Stimulated activated CD4-positive, alpha-beta T cell treated with anti-CD3 and anti-CD28 coated beads, Interleukin-2, amount 100 ng/mL, for 24 hours (primary cell): ENCODE data around the gene ENTR1.

ENCODE experiments used
- DNase-seq, 2 donors: peaks; one replicate each; pipeline ENCODE4 v3.0.0-alpha.2; 2020

The ENTR1 gene

DNA sequence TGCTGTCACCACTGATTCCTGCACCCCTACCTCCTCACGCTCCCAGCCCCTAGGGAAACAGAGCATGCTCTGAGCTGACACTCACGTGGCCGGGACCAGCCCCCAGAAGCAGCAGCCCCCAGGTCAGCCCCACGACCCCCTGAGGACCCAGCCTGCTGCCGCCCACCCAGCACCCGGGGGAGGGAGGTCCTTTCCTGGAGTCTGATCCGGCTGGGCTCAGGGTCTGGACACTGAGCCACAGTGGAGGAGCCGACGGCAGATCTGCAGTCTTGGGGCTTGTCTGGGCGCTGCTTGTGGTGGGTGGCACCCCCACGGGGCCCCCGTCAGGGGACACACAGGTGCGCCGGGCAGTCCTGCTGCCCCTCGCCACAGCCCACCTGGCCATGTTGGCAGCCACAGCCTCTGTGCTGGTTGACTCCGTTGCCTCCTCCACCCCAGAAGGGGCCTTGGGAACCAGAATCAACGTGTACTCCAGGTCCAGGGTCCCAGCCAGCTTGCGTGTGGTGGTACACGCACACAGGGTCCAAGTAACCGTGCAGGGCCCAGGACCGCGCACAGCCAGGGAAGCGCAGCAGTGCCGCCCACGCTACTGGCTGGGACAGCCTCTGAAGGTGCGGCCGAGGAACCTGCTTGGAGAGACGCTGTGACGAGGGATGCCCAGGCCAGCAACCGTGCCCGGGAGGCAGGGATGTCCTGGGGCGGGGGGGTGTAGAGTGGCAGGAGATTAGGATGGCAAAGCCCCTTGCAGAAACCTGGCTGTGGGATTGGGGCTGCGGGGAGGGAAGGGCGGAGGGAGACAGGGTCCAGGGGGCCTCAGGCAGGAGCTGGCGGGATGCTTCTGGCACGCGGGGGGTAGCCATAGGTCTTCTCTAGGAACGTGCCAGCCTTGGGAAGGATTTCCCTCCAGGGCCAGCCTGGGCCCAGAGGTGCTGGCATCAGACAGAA is 50.4 kb downstream of the ENTR1 start:
- DNase-seq: no peak

DNA sequence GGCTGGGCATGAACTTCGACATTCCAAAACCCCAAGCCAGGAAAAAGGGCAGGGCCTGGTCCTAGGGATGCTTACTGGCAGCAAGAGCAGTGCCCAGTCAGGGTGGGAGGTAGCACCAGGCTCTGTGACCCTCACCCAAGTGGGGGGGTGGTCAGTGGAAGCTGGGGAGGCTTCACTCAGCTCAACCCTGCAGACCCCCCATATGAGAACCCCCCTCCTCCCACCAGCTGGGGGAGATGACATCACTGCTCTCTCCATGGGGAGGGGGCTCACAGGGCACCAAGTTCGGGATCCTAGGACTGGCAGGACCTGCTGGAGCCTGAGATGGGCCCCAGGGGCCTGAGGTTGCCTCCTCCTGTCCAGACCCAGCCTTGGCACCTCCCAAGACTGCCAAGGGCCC is 51.5 kb downstream of the ENTR1 start:
- no peak for DNase-seq

DNA sequence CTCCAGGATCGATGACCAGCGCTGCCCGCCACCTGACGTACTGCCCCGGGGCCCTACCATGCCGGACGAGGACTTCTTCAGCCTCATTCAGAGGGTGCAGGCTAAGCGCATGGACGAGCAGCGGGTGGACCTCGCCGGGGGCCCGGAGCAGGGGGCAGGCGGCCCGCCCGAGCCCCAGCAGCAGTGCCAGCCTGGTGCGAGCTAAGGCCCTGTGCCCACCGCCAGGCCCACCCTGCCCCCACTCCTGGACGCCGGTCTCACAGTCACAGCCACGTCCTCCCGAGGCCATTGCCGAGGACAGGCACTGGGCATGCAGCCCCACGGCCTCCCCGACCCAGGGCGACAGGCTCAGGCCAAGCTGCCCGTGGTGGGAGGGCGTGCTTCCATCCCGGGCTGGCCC is 52.4 kb downstream of the ENTR1 start:
- no peak for DNase-seq

DNA sequence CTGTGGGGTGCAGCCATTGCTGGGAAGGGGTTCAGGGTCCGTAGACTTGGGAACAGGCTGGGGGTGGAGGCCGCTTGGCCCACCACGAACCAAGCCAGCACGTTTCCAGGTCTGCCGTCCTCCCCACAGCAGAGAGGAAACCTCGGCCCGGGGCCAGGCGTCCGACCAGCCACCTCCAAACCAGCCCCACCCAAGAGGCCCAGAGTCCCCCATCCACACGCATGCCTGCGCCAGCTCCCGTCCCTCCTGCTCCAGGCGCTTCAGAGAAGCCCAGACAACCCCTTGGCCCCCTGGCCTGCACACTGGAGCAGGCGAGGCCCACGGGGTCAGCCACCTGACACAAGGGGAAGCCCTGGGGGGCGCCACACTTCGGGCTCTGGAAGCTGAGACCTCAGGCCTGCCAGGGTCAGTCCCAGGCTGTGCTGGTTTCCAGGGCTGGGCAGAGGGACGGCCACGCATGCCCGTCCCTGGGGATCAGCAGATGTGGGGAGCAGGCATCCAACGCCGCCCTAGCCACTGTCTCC is 53.1 kb downstream of the ENTR1 start:
- no peak for DNase-seq

DNA sequence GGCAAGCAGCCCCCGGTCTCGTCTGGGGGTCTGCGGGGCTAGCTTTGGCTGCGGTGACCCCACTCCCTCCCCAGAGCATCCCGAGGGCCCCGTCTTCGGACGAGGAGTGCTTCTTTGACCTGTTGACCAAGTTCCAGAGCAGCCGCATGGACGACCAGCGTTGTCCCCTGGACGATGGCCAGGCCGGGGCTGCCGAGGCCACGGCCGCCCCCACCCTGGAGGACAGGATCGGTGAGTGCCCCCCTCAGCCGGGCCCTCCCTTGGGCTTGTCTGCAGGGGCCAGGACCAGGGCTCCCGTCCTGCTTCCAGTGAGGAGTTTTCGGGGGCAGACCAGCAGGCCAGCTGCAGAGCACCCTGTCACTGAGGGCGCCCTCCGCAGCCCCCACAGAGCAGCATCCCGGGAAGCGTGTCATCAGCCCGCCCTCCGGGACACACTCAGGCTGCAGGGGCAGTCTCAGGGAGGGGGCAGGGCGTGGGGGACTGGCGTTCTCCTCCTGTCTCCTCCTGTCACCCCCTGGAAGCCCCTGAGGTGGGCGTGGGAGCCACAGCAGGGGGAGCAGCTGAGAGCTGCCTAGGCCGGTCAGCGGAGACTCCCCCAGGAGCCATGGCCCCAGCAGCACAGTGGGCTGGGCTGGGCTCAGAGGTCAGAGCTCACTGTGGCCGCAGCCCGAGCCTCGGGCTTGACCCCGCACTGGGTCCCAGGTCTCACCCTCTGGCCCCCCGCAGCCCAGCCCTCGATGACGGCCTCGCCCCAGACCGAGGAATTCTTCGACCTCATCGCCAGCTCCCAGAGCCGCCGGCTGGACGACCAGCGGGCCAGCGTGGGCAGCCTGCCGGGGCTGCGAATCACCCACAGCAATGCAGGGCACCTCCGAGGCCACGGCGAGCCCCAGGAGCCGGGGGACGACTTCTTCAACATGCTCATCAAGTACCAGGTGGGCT is 54.5 kb downstream of the ENTR1 start:
- DNase-seq: no peak

DNA sequence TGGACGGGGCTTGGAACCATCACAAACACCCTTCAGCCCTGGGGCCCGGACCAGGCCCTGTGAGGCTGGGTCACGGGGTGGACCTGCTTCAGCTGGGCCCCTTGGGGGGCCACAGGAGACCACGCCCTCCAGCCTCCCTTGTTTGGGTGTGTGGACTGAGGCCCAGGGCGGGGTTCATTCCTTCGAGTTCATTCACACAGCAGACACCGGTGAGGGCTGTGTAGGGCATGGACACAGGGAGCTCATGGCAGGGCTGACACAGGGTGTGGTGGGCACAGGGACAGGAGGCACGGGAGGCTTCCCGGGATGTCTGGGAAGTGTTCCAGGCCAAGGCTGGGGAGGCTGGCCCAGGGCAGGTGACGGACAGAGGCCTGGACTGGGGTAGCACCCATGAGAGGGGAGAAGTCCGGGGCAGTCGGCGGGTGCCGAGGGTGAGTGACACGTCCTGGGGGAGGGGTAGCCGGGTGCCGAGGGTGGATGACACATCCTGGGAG is 55.8 kb downstream of the ENTR1 start:
- no peak for DNase-seq

DNA sequence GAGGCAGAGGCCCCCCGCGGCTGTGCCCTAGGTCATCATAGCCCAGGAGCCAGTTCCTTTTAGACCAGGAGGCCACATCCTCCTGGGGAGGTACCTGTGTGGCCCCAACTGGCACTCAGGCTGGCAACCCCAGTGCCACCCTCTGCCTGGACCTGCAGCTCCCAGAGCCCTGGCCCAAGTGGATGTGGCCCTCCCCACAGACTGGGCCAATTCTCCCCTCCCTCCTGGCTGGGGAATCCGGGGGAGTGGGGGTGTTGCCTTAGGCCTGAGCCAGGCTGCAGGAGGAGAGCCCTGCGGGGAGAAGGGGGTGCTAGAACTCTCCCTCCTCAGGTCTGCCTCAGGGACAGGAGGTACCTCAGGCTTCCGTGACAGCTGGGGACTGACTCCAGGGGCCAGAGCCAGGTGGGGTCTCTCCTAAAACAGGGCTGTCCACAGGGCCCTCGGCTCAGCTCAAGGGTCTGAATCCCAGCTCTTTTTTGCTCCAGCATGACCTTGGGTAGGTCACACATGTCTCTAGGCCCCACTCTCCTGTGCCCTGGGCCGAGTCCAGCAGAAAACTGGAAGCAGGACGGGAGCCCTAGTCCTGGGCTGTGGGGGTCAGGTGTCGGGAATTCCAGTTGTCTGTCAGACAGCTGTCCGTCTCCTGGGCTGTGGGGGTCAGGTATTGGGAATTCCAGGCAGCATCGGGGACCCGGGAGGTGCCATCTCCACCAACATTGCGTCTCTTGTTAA is 56.5 kb downstream of the ENTR1 start:
- no peak for DNase-seq

DNA sequence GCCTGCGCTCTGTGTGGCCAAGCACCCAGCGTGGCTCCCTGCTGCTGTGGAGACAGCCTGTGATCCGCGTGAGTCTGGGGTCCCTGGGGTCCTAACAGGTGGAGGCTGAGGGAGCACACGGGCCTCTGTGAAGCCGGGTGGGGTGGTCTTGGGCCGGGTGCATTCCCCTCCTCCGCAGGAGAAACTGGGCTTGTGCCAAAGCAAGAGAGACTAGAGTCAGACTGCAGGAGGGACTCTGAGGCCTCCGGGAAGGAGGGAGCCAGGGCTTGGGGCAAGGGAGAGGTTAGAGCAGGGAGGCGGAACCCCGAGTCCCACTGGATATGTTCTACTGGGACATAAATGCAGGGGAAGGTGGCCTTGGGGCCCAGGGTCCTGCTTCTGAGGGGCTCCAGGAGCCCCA is 57.3 kb downstream of the ENTR1 start:
- DNase-seq: no peak

DNA sequence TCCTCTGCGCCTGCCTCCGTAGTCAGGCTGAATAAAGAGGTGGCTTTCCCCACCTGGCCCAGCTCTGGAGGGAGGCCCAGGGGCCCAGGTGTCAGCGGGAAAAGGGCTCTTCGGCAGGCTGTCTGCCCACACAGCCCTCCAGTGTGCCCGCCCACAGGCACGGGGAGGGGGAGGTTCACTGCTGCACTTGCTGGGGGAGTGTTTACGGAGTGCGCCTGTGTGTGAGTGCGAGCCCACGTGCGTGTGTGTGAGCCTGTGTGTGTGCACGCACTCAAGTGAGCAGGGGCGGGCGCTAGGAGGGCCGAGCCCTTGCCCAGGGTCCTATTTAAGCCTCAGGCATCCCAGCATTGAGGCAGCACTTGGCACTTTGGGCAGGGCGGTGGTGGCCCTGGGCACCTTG is 57.7 kb downstream of the ENTR1 start:
- DNase-seq: no peak
